HG03064 (cell line): ENCODE data around the gene FGF8.
"Not testable (repeated sequence)": the region's sequence is repeated elsewhere in the genome, so short reads cannot be mapped to it uniquely, and the experiment has no call there.

Source experiments
- ATAC-seq: cut with Tn5 transposase; IDR thresholded peaks from one replicate; pipeline ENCODE4 v1.9.1; 2021; ENCODE audit warnings: low read depth; ENCODE audit not compliant: unreplicated experiment

Gene FGF8

GRCh38 chr10:101775273-101776160, at the start of gene FGF8:
FGF8 (minus strand) TSS chr10:101776114; CDS start chr10:101775900, 214 bp downstream.
- no peak for ATAC-seq

- ATAC-seq, result no peak
Measured at GRCh38 chr10:101824736-101825135, 48.8 kb upstream of the FGF8 start.

GRCh38 chr10:101818872-101819633, 43.1 kb upstream of the FGF8 start:
- peak; percentile 17 for ATAC-seq

- peak; percentile 86 for ATAC-seq
Measured at GRCh38 chr10:101818119-101818871, 42.4 kb upstream of the FGF8 start, which contains the start of gene OGA. OGA (minus strand) TSS chr10:101818444; CDS start chr10:101818022, 422 bp downstream.

- ATAC-seq, result no peak
Measured at GRCh38 chr10:101817337-101818118, 41.6 kb upstream of the FGF8 start.

GRCh38 chr10:101816913-101817336, 41.0 kb upstream of the FGF8 start:
- ATAC-seq, result no peak

GRCh38 chr10:101816376-101816775, 40.5 kb upstream of the FGF8 start:
- ATAC-seq, result no peak

GRCh38 chr10:101814466-101815071, 38.7 kb upstream of the FGF8 start:
- no peak for ATAC-seq

- ATAC-seq, result no peak
Measured at GRCh38 chr10:101812606-101813005, 36.7 kb upstream of the FGF8 start.

- no peak for ATAC-seq
Measured at GRCh38 chr10:101807158-101807557, 31.2 kb upstream of the FGF8 start.

- ATAC-seq, result no peak
Measured at GRCh38 chr10:101803511-101803910, 27.6 kb upstream of the FGF8 start.

- ATAC-seq, result no peak
Measured at GRCh38 chr10:101797403-101798059, 21.6 kb upstream of the FGF8 start.

GRCh38 chr10:101793526-101793925, 17.6 kb upstream of the FGF8 start:
- ATAC-seq, result no peak

GRCh38 chr10:101789686-101790085, 13.8 kb upstream of the FGF8 start:
- no peak for ATAC-seq

- not testable (repeated sequence) for ATAC-seq
Measured at GRCh38 chr10:101789231-101789630, 13.3 kb upstream of the FGF8 start.

- no peak for ATAC-seq
Measured at GRCh38 chr10:101785801-101786200, 9.9 kb upstream of the FGF8 start.

GRCh38 chr10:101784558-101784957, 8.6 kb upstream of the FGF8 start:
- ATAC-seq, result no peak

GRCh38 chr10:101783736-101784118, 7.8 kb upstream of the FGF8 start:
- no peak for ATAC-seq
